NCI-H2029 treated with DMSO at 0.1 percent for 48 hours (cell line): Measurements from ENCODE around the gene OR5T3.
"Not testable (repeated sequence)": the region's sequence is repeated elsewhere in the genome, so short reads cannot be mapped to it uniquely, and the experiment has no call there.

Experiments
- DNase-seq: peaks from one replicate; lab custom pipeline; 2025; lab: John Stamatoyannopoulos, UW

Gene OR5T3

GRCh38 chr11:56251954-56252353, at the start of gene OR5T3:
Gene OR5T3, plus strand, starts transcription at chr11:56252254. Its CDS starts 0 bp downstream, at chr11:56252254.
- no peak for DNase-seq

DNA sequence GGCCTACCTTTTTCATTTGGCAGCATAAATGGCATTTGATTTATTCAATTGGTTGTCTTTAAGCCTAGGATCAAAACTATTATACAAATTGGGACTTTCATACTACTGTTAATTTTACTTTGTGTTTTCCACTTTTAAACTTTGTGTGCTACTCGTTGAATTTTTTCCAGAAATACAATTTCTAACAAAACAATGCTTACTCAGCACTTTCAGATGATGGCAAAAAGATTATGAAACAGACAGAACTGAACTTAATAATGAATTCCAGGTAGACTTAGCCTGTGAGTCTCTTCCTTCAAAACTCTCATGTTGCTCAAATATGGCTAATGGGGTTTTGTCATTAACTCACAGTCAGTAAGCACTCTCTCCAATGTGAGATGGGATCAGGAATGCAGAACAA, 44.3 kb upstream of the OR5T3 start:
- DNase-seq: no peak

GRCh38 chr11:56214537-56214936, 37.5 kb upstream of the OR5T3 start:
- DNase-seq: no peak

DNA sequence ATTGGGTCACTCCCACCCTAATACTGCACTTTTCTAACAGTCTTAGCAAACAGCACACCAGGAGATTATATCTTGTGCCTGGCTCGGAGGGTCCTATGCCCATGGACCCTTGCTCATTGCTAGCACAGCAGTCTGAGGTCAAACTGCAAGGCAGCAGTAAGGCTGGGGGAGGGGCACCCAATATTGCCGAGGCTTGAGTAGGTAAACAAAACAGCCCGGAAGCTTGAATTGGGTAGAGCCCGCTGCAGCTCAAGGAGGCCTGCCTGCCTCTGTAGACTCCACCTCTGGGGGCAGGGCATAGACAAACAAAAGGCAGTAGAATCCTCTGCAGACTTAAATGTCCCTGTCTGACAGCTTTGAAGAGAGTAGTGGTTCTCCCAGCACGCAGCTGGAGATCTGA, 32.3 kb upstream of the OR5T3 start:
- DNase-seq: not testable (repeated sequence)

GRCh38 chr11:56234155-56234554, 17.9 kb upstream of the OR5T3 start, which contains the start of gene OR5T2:
Gene OR5T2, minus strand, starts transcription at chr11:56234255. Its CDS starts 1,193 bp downstream, at chr11:56233062.
- no peak for DNase-seq

GRCh38 chr11:56271092-56271491, 19.0 kb downstream of the OR5T3 start:
- no peak for DNase-seq

GRCh38 chr11:56273854-56274253, 21.8 kb downstream of the OR5T3 start, which contains the start of gene OR5T1:
Gene OR5T1, plus strand, starts transcription at chr11:56274154. Its CDS starts 1,485 bp downstream, at chr11:56275639.
- no peak for DNase-seq

DNA sequence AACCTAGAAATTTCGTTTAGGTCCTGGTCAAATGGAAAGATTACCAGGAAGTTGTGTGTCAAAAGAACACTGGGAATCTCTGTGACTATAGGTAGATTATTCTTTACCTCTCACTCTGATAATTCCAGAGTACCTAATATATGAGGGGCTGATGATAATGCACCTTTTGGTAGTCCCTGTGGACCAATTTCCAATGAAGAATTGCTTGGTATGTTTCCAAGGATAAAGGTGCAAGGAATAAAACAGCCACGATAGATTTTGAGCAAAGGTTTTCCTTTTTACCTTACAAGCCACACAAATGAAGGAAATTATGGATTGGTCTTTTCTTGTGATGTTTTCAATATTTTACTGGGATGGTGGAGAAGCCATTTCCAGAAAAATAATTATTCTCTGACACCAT, 40.1 kb downstream of the OR5T3 start, which contains the start of gene OR8H1:
TSS of gene OR8H1 (minus strand) at position 101 of the 400 bp plus-strand sequence. CDS start 1,192 bp downstream, outside the sequence.
- no peak for DNase-seq

- no peak for DNase-seq
These were observed 44.8 kb downstream of the OR5T3 start for GRCh38 chr11:56296898-56297297.
